ENCODE results near the gene C2CD4C. TPM values are rescaled to one million over a fixed set of nuclear protein-coding genes. Genes with fewer than 3 reads are reported as not detected.
"Not testable (repeated sequence)": the region's sequence is repeated elsewhere in the genome, so short reads cannot be mapped to it uniquely, and the experiment has no call there.

The C2CD4C gene
- total RNA-seq, 1 donor from 2014 or later, result 2.2 TPM

- Histone ChIP-seq H3K4me1 (peaks cover 10% of the 10 kb centered on the region), H3K4me3 (no peak overlapping the region), H3K27me3 (no peaks in the 10 kb centered on the region), H3K27ac (no peak overlapping the region), H3K36me3 (no peaks in the 10 kb centered on the region), H3K9me3 (no peaks in the 10 kb centered on the region)
- no peak for DNase-seq (ENCODE audit: extremely low spot score in 2 of 2)
- TF ChIP-seq CTCF (IDR thresholded peaks at IDR 0.05) (no peak), POLR2AphosphoS5 (IDR thresholded peaks at IDR 0.05; ENCODE audit: insufficient read depth in 1 of 2, low read depth in 1 of 2) (no peak), POLR2A (IDR thresholded peaks at IDR 0.05) (no peak)
- intact Hi-C loops (cut with DNase I), result no loop called here
Observed at GRCh38 chr19:455851-456546, 47.1 kb upstream of the C2CD4C start.

GRCh38 chr19:455031-455705 is 46.2 kb upstream of the C2CD4C start:
- no peaks in the 10 kb centered on the region for H3K9me3 ChIP-seq
- intact Hi-C loops (cut with DNase I), result no loop called here
- H3K27ac ChIP-seq, result no peak overlapping the region
- no peak overlapping the region for H3K4me3 ChIP-seq
- peaks cover 8% of the 10 kb centered on the region for H3K4me1 ChIP-seq
- no peaks in the 10 kb centered on the region for H3K36me3 ChIP-seq
- H3K27me3 ChIP-seq, result no peaks in the 10 kb centered on the region
- TF ChIP-seq POLR2A (IDR thresholded peaks at IDR 0.05), result no peak
- no peak for TF ChIP-seq POLR2AphosphoS5 (IDR thresholded peaks at IDR 0.05; ENCODE audit: insufficient read depth in 1 of 2, low read depth in 1 of 2)
- TF ChIP-seq CTCF (IDR thresholded peaks at IDR 0.05), result no peak
- DNase-seq (ENCODE audit: extremely low spot score in 2 of 2), result no peak

- no peaks in the 10 kb centered on the region for H3K9me3 ChIP-seq
- H3K4me1 ChIP-seq, result no peaks in the 10 kb centered on the region
- H3K27me3 ChIP-seq, result no peaks in the 10 kb centered on the region
- no peak for TF ChIP-seq POLR2A (IDR thresholded peaks at IDR 0.05)
- TF ChIP-seq POLR2AphosphoS5 (IDR thresholded peaks at IDR 0.05; ENCODE audit: insufficient read depth in 1 of 2, low read depth in 1 of 2), result no peak
- TF ChIP-seq CTCF (IDR thresholded peaks at IDR 0.05), result no peak
- intact Hi-C loops (cut with DNase I), result no loop called here
- no peak for DNase-seq (ENCODE audit: extremely low spot score in 2 of 2)
- H3K36me3 ChIP-seq, result no peaks in the 10 kb centered on the region
- H3K27ac ChIP-seq, result no peak overlapping the region
- no peak overlapping the region for H3K4me3 ChIP-seq
Observed at GRCh38 chr19:453606-454005, 44.7 kb upstream of the C2CD4C start.

GRCh38 chr19:452829-453228 is 43.9 kb upstream of the C2CD4C start:
- no peak for DNase-seq (ENCODE audit: extremely low spot score in 2 of 2)
- TF ChIP-seq POLR2A (IDR thresholded peaks at IDR 0.05), result no peak
- no peak for TF ChIP-seq POLR2AphosphoS5 (IDR thresholded peaks at IDR 0.05; ENCODE audit: insufficient read depth in 1 of 2, low read depth in 1 of 2)
- no peak for TF ChIP-seq CTCF (IDR thresholded peaks at IDR 0.05)
- no peak overlapping the region for H3K4me3 ChIP-seq
- intact Hi-C loops (cut with DNase I), result no loop called here
- no peaks in the 10 kb centered on the region for H3K27me3 ChIP-seq
- no peak overlapping the region for H3K27ac ChIP-seq
- no peaks in the 10 kb centered on the region for H3K36me3 ChIP-seq
- peaks cover 5% of the 10 kb centered on the region for H3K4me1 ChIP-seq
- H3K9me3 ChIP-seq, result no peaks in the 10 kb centered on the region

GRCh38 chr19:450912-451481 is 42.0 kb upstream of the C2CD4C start:
- H3K36me3 ChIP-seq; H3K4me1 ChIP-seq; DNase-seq (ENCODE audit: extremely low spot score in 2 of 2); H3K27me3 ChIP-seq; H3K9me3 ChIP-seq; H3K4me3 ChIP-seq; H3K27ac ChIP-seq; intact Hi-C loops (cut with DNase I): not testable (repeated sequence)
